MM.1S (cell line): ENCODE results near the gene YY1.
"Not testable (repeated sequence)": the region's sequence is repeated elsewhere in the genome, so short reads cannot be mapped to it uniquely, and the experiment has no call there.

Experiments
- DNase-seq: peaks from one replicate; pipeline ENCODE4 v3.0.0-alpha.2; 2015
- H2AFZ ChIP-seq: fragments of 300-600 bp; sonication (generic); 2 replicates; pipeline ENCODE4 v1.6.0; 2016; ENCODE audit warnings: antibody characterized with exemption, low read length
- H3F3A ChIP-seq: fragments of 300-600 bp; sonication (generic); 2 replicates; pipeline ENCODE4 v1.6.1; 2016; ENCODE audit warnings: mild to moderate bottlenecking, antibody characterized with exemption, low read length, moderate library complexity, mixed read lengths; ENCODE audit not compliant: insufficient read depth
- H3K27ac ChIP-seq: fragments of 300-600 bp; sonication (generic); 2 replicates; pipeline ENCODE4 v1.5.1; 2016; ENCODE audit warnings: mild to moderate bottlenecking, low read length
- H3K27me3 ChIP-seq: fragments of 300-600 bp; sonication (generic); replicated peaks from 2 replicates; pipeline ENCODE4 v1.6.0; 2016; ENCODE audit warnings: low read length; ENCODE audit not compliant: insufficient read depth
- H3K36me3 ChIP-seq: fragments of 300-600 bp; sonication (generic); replicated peaks from 2 replicates; pipeline ENCODE4 v1.6.1; 2016; ENCODE audit warnings: mild to moderate bottlenecking, low read length, mixed read lengths; ENCODE audit not compliant: insufficient read depth
- H3K4me1 ChIP-seq: fragments of 300-600 bp; sonication (generic); 2 replicates; pipeline ENCODE4 v1.6.1; 2016; ENCODE audit warnings: low read length, mixed read lengths
- H3K4me2 ChIP-seq: fragments of 300-600 bp; sonication (generic); 2 replicates; pipeline ENCODE4 v1.6.0; 2016; ENCODE audit warnings: low read depth, low read length
- H3K4me3 ChIP-seq: fragments of 300-600 bp; sonication (generic); 2 replicates; pipeline ENCODE4 v1.5.1; 2016; ENCODE audit warnings: low read length, mixed read lengths
- H3K79me2 ChIP-seq: fragments of 300-600 bp; sonication (generic); 2 replicates; pipeline ENCODE4 v1.6.1; 2016; ENCODE audit warnings: mixed run types, low read length, mixed read lengths
- H3K9ac ChIP-seq: fragments of 300-600 bp; sonication (generic); 2 replicates; pipeline ENCODE4 v1.6.1; 2016; ENCODE audit warnings: low read length, mixed read lengths
- H3K9me2 ChIP-seq: fragments of 300-600 bp; sonication (generic); replicated peaks from 2 replicates; pipeline ENCODE4 v1.6.1; 2016; ENCODE audit warnings: mild to moderate bottlenecking, low read length, mixed read lengths; ENCODE audit not compliant: insufficient read depth
- H3K9me3 ChIP-seq: fragments of 300-600 bp; sonication (generic); replicated peaks from 2 replicates; pipeline ENCODE4 v1.6.1; 2016; ENCODE audit warnings: mild to moderate bottlenecking, low read length, mixed read lengths; ENCODE audit not compliant: insufficient read depth
- H4K20me1 ChIP-seq: fragments of 300-600 bp; sonication (generic); 2 replicates; pipeline ENCODE4 v1.6.1; 2016; ENCODE audit warnings: mild to moderate bottlenecking, low read length, moderate library complexity, mixed read lengths; ENCODE audit not compliant: insufficient read depth
- CTCF ChIP-seq: fragments of 300-600 bp; sonication (generic); IDR thresholded peaks from 2 replicates; pipeline ENCODE4 v1.5.1; 2016; ENCODE audit warnings: antibody characterized with exemption, low read length, mixed read lengths
- EZH2 ChIP-seq: fragments of 300-600 bp; sonication (generic); optimal IDR thresholded peaks from 2 replicates; pipeline ENCODE3; 2017; ENCODE audit warnings: low read depth, mild to moderate bottlenecking, antibody characterized with exemption, low read length, mixed read lengths
- EZH2phosphoT487 ChIP-seq: fragments of 300-600 bp; sonication (generic); IDR thresholded peaks from 2 replicates; pipeline ENCODE4 v1.6.1; 2018; ENCODE audit warnings: antibody characterized with exemption, low read length

Gene YY1

GRCh38 chr14:100208136-100208535 lies 30.8 kb upstream of the YY1 start:
- H3F3A ChIP-seq, H3K4me3 ChIP-seq, DNase-seq, H3K9ac ChIP-seq, H3K36me3 ChIP-seq, H3K9me2 ChIP-seq, H3K79me2 ChIP-seq, H3K27me3 ChIP-seq, H3K4me2 ChIP-seq, H3K9me3 ChIP-seq, H3K27ac ChIP-seq, H4K20me1 ChIP-seq, H2AFZ ChIP-seq, H3K4me1 ChIP-seq: not testable (repeated sequence)

GRCh38 chr14:100211366-100211765 lies 27.6 kb upstream of the YY1 start:
- H3K9me2 ChIP-seq: no peaks in the 10 kb centered on the region
- TF ChIP-seq EZH2phosphoT487 (no peak), EZH2 (no peak), CTCF (no peak)
- no peak overlapping the region for H3K4me2 ChIP-seq
- H3F3A ChIP-seq: no peaks in the 10 kb centered on the region
- no peaks in the 10 kb centered on the region for H3K4me1 ChIP-seq
- no peak overlapping the region for H3K27ac ChIP-seq
- H3K79me2 ChIP-seq: no peaks in the 10 kb centered on the region
- no peak overlapping the region for H2AFZ ChIP-seq
- no peaks in the 10 kb centered on the region for H3K36me3 ChIP-seq
- H4K20me1 ChIP-seq: no peaks in the 10 kb centered on the region
- H3K4me3 ChIP-seq: no peak overlapping the region
- H3K27me3 ChIP-seq: no peaks in the 10 kb centered on the region
- DNase-seq: no peak
- no peak overlapping the region for H3K9ac ChIP-seq
- no peaks in the 10 kb centered on the region for H3K9me3 ChIP-seq

GRCh38 chr14:100211893-100212292 lies 27.1 kb upstream of the YY1 start:
- Histone ChIP-seq H3K4me3 (no peak overlapping the region), H3K4me1 (no peaks in the 10 kb centered on the region), H3K27me3 (no peaks in the 10 kb centered on the region), H3K79me2 (no peaks in the 10 kb centered on the region), H3K27ac (no peak overlapping the region), H3K9me3 (no peaks in the 10 kb centered on the region), H3K36me3 (no peaks in the 10 kb centered on the region), H2AFZ (no peak overlapping the region), H3K4me2 (no peak overlapping the region), H3K9ac (no peak overlapping the region), H4K20me1 (no peaks in the 10 kb centered on the region), H3F3A (no peaks in the 10 kb centered on the region), H3K9me2 (no peaks in the 10 kb centered on the region)
- no peak for DNase-seq
- TF ChIP-seq CTCF: no peak

DNA sequence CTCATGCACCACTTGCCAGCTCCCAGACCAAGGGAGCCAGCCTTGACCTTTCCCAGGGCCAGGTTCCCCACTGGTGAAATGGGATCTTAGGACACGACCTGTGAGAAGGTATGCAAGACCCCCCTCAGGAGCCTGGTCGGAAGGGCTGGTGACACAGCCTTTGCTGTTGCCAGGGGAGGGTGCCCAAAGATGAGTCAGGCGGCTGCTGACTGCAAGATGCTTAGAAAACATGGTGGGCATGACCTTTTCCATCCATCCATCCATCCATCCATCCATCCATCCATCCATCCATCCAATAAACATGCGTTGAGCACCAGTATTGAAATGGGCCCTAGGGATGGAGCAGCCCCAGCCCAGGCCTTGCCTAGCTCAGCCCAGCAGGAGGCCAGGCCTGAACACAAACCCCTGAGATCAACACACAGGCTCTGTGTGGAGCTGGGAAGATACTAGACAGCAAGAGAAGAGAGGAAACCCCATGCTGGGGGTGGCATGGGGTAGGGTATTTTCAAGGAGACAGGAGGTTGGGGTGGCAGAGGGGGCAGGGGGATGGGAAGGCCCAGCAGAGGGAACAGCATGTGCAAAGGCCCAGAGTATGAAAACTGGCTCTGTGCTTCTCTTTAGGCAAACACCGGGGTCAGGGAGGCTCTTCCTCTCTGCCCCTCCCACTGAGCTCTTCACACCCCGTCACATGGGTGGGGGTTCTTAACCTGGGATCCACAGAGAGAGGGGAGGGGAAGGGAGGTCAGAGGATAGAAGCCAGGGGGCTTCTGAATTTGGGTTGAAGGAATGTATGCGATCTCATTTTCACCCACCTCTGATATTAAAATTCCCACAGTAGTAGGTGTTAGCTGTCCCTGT lies 26.2 kb upstream of the YY1 start:
- no peak for DNase-seq
- no peak for TF ChIP-seq CTCF
- TF ChIP-seq EZH2: no peak
- no peak for TF ChIP-seq EZH2phosphoT487
- no peak overlapping the region for H3K4me3 ChIP-seq

More for the DNA sequence above, 26.2 kb upstream of the YY1 start:
- Histone ChIP-seq H3K27ac (no peak overlapping the region), H3K9ac (no peak overlapping the region), H3K36me3 (no peaks in the 10 kb centered on the region), H3K9me2 (no peaks in the 10 kb centered on the region), H3K27me3 (no peaks in the 10 kb centered on the region), H3K4me2 (no peak overlapping the region), H3K79me2 (no peaks in the 10 kb centered on the region), H3F3A (no peaks in the 10 kb centered on the region), H3K4me1 (no peaks in the 10 kb centered on the region), H4K20me1 (no peaks in the 10 kb centered on the region), H3K9me3 (no peaks in the 10 kb centered on the region), H2AFZ (no peak overlapping the region)
